HG03520 (cell line): ENCODE results near the gene ATP6V0A4.
"Not testable (repeated sequence)": the region's sequence is repeated elsewhere in the genome, so short reads cannot be mapped to it uniquely, and the experiment has no call there.

Experiments
- ATAC-seq: cut with Tn5 transposase; IDR thresholded peaks from one replicate; pipeline ENCODE4 v1.9.1; 2021; ENCODE audit warnings: mild to moderate bottlenecking, moderate library complexity; ENCODE audit not compliant: unreplicated experiment

ATP6V0A4 gene

GRCh38 chr7:138804618-138805017, 6.6 kb upstream of the ATP6V0A4 start:
- ATAC-seq = no peak

GRCh38 chr7:138802706-138803105, 4.7 kb upstream of the ATP6V0A4 start:
- ATAC-seq = no peak

GRCh38 chr7:138801256-138801655, 3.3 kb upstream of the ATP6V0A4 start:
- no peak for ATAC-seq

GRCh38 chr7:138799336-138800000, 1.5 kb upstream of the ATP6V0A4 start:
- no peak for ATAC-seq

GRCh38 chr7:138798836-138799235, 840 bp upstream of the ATP6V0A4 start:
- ATAC-seq = no peak

GRCh38 chr7:138797046-138797445, 950 bp downstream of the ATP6V0A4 start:
- not testable (repeated sequence) for ATAC-seq

GRCh38 chr7:138796038-138796615, 1.9 kb downstream of the ATP6V0A4 start:
- ATAC-seq = no peak

GRCh38 chr7:138785587-138786437, 12.2 kb downstream of the ATP6V0A4 start:
- ATAC-seq = no peak

- ATAC-seq = no peak
Measured at GRCh38 chr7:138784692-138785091, 13.3 kb downstream of the ATP6V0A4 start.

- ATAC-seq = no peak
Measured at GRCh38 chr7:138781004-138781403, 17.0 kb downstream of the ATP6V0A4 start.

GRCh38 chr7:138776166-138776833, 21.7 kb downstream of the ATP6V0A4 start:
- no peak for ATAC-seq

- ATAC-seq = no peak
Measured at GRCh38 chr7:138773817-138774216, 24.2 kb downstream of the ATP6V0A4 start.

GRCh38 chr7:138773176-138773575, 24.8 kb downstream of the ATP6V0A4 start:
- no peak for ATAC-seq

GRCh38 chr7:138770904-138771303, 27.1 kb downstream of the ATP6V0A4 start:
- ATAC-seq = no peak

GRCh38 chr7:138768241-138768640, 29.8 kb downstream of the ATP6V0A4 start:
- ATAC-seq = no peak

GRCh38 chr7:138756591-138757242, 41.3 kb downstream of the ATP6V0A4 start:
- no peak for ATAC-seq

GRCh38 chr7:138755842-138756590, 42.0 kb downstream of the ATP6V0A4 start:
- ATAC-seq = no peak

GRCh38 chr7:138755331-138755747, 42.7 kb downstream of the ATP6V0A4 start:
- no peak for ATAC-seq

- no peak for ATAC-seq
Measured at GRCh38 chr7:138753610-138754009, 44.4 kb downstream of the ATP6V0A4 start.

- ATAC-seq = no peak
Measured at GRCh38 chr7:138753150-138753518, 44.9 kb downstream of the ATP6V0A4 start.
